HepG2 (cell line): ENCODE results near the gene SSX2IP. TPM values are rescaled to one million over a fixed set of nuclear protein-coding genes. Genes with fewer than 3 reads are reported as not detected.
A peak's percentile ranks its signal among the peaks of the same experiment; 100 is the strongest.

Experiments used
- BCL6 ChIP-seq: IDR thresholded peaks from 2 replicates; pipeline ENCODE4 v1.6.1; 2016; ENCODE audit warnings: missing genetic modification reagents, missing compliant biosample characterization
- FOXJ3 ChIP-seq: sonication (generic); formaldehyde crosslinking; IDR thresholded peaks from 2 replicates; pipeline ENCODE4 v1.4.0; 2020; ENCODE audit warnings: missing genetic modification reagents, mild to moderate bottlenecking, borderline replicate concordance
- GMEB2 ChIP-seq: IDR thresholded peaks from 2 replicates; pipeline ENCODE4 v1.6.1; 2016; ENCODE audit warnings: missing biosample characterization, missing genetic modification reagents, low read depth
- HHEX ChIP-seq: IDR thresholded peaks from 2 replicates; pipeline ENCODE4 v1.6.1; 2016; ENCODE audit warnings: control low read depth
- HNRNPK ChIP-seq: fragments of 200-400 bp; formaldehyde crosslinking; IDR thresholded peaks from 2 replicates; pipeline ENCODE4 v1.6.1; 2018; ENCODE audit warnings: low read length, low read depth, moderate library complexity, mild to moderate bottlenecking; ENCODE audit not compliant: poor library complexity, severe bottlenecking
- HOXD1 ChIP-seq: sonication (generic); formaldehyde crosslinking; IDR thresholded peaks from 2 replicates; pipeline ENCODE4 v1.5.0; 2020; ENCODE audit warnings: missing genetic modification reagents
- MZF1 ChIP-seq: sonication (generic); formaldehyde crosslinking; IDR thresholded peaks from 2 replicates; pipeline ENCODE4 v1.8.1; 2023; ENCODE audit warnings: mild to moderate bottlenecking, missing genetic modification reagents, borderline replicate concordance
- TAF1 ChIP-seq: sonication (generic); formaldehyde crosslinking; IDR thresholded peaks from 2 replicates; pipeline ENCODE4 v1.4.0; 2020; ENCODE audit warnings: missing genetic modification reagents
- TOPORS ChIP-seq: sonication (generic); formaldehyde crosslinking; IDR thresholded peaks from 2 replicates; pipeline ENCODE4 v1.8.0; 2023; ENCODE audit warnings: mild to moderate bottlenecking, missing genetic modification reagents
- ZNF337 ChIP-seq: sonication (generic); formaldehyde crosslinking; IDR thresholded peaks from 2 replicates; pipeline ENCODE4 v1.5.1; 2020; ENCODE audit warnings: missing genetic modification reagents, low read depth, mild to moderate bottlenecking, borderline replicate concordance
- ZNF407 ChIP-seq: sonication (generic); formaldehyde crosslinking; IDR thresholded peaks from one replicate; pipeline ENCODE4 v1.5.1; 2020; ENCODE audit warnings: mild to moderate bottlenecking, missing genetic modification reagents; ENCODE audit errors: not compliant biosample characterization
- ZNF512 ChIP-seq: sonication (generic); formaldehyde crosslinking; IDR thresholded peaks from 2 replicates; pipeline ENCODE4 v1.4.0; 2020; ENCODE audit warnings: mild to moderate bottlenecking, missing genetic modification reagents
- ZNF547 ChIP-seq: sonication (generic); formaldehyde crosslinking; IDR thresholded peaks from 2 replicates; pipeline ENCODE4 v1.5.1; 2020; ENCODE audit warnings: mild to moderate bottlenecking, missing genetic modification reagents
- polyA plus RNA-seq, 8 experiments: library from polyadenylated mRNA; depleted of rRNA in 3 of 8; stranded (reverse) in 7 of 8; unstranded in 1 of 8; fragments of >200 nt; fragmentation: Illumina TruSeq in 4 of 8; extraction: Trizol in 4 of 8; gene quantifications; 2 replicates each; pipeline versions ENCODE4 v1.2.1 to v1.2.3, GENCODE V29; 2011 to 2016; ENCODE audit warnings: low read depth in 4 of 8, missing spikeins in 1 of 8, mixed read lengths in 1 of 8; ENCODE audit not compliant: insufficient read depth in 1 of 8
- total RNA-seq, 5 experiments: library from RNA; depleted of rRNA; stranded (reverse); fragments of >200 nt; fragmentation: Illumina TruSeq; extraction: Trizol; gene quantifications; 2 replicates each; pipeline ENCODE4 v1.2.3, GENCODE V29; 2016; ENCODE audit warnings: low read depth in 1 of 5
- TF ChIP-seq, protein P1 (sequence below): sonication (generic); formaldehyde crosslinking; IDR thresholded peaks from 2 replicates; pipeline ENCODE4 v1.4.0; 2020; ENCODE audit warnings: missing genetic modification reagents, borderline replicate concordance
- TF ChIP-seq, protein P2 (sequence below): sonication (generic); formaldehyde crosslinking; conservative IDR thresholded peaks from 2 replicates; pipeline ENCODE4 v1.4.0; 2020; ENCODE audit warnings: missing genetic modification reagents

The SSX2IP gene
- total and polyA plus RNA-seq, 2 of the 13 experiments (the other 11 are each of a cell fraction or from before 2014, with no cell fraction given), result 2.7 to 23.7 TPM

DNA sequence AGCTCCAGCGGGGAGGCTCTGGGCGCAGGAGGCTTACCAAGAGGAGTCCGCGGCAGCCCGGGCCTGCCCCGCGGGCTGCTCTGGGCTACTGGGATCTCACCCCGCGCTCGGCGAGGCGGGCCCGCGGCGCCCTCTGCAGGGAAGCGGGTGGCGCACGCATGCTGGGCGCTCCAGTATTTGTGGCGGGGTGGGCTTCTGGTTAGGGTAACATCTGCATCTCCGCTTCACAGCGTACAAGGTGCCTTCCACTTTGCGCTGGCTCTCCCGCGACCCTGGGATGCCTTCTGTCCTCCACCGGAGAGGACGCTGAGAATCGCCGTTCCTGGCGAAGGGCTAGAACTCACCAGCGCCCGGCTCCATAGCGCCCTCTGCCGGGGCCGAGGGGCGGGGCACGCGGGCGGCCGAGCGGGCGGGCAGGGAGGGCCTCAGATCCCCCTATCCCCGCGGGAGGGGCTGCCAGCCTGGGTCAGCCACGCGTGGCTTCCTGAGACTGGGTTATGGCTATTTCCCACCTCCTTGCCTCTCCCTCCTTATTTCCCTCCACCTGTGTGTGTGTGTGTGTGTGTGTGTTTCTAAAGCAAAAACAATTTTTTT, 69.4 kb downstream of the SSX2IP start (continued):
- no peak for TF ChIP-seq ZNF407
- no peak for TF ChIP-seq TAF1 (CRISPR knock-in tag)
- TF ChIP-seq, protein P1, sequence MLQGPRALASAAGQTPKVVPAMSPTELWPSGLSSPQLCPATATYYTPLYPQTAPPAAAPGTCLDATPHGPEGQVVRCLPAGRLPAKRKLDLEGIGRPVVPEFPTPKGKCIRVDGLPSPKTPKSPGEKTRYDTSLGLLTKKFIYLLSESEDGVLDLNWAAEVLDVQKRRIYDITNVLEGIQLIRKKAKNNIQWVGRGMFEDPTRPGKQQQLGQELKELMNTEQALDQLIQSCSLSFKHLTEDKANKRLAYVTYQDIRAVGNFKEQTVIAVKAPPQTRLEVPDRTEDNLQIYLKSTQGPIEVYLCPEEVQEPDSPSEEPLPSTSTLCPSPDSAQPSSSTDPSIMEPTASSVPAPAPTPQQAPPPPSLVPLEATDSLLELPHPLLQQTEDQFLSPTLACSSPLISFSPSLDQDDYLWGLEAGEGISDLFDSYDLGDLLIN, result no peak
- TF ChIP-seq, protein P2, sequence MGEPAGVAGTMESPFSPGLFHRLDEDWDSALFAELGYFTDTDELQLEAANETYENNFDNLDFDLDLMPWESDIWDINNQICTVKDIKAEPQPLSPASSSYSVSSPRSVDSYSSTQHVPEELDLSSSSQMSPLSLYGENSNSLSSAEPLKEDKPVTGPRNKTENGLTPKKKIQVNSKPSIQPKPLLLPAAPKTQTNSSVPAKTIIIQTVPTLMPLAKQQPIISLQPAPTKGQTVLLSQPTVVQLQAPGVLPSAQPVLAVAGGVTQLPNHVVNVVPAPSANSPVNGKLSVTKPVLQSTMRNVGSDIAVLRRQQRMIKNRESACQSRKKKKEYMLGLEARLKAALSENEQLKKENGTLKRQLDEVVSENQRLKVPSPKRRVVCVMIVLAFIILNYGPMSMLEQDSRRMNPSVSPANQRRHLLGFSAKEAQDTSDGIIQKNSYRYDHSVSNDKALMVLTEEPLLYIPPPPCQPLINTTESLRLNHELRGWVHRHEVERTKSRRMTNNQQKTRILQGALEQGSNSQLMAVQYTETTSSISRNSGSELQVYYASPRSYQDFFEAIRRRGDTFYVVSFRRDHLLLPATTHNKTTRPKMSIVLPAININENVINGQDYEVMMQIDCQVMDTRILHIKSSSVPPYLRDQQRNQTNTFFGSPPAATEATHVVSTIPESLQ (CRISPR knock-in tag), result no peak
- TF ChIP-seq HNRNPK, result peak; percentile 25
- TF ChIP-seq MZF1, result no peak
- TF ChIP-seq GMEB2 (CRISPR knock-in tag), result no peak
- no peak for TF ChIP-seq HHEX (CRISPR knock-in tag)
- no peak; the same call in 1 of the 2 replicates for TF ChIP-seq BCL6 (CRISPR knock-in tag)
- no peak for TF ChIP-seq ZNF547 (CRISPR knock-in tag)
- TF ChIP-seq FOXJ3 (CRISPR knock-in tag), result no peak
- no peak for TF ChIP-seq ZNF512 (CRISPR knock-in tag)
- no peak for TF ChIP-seq ZNF337 (CRISPR knock-in tag)
- TF ChIP-seq HOXD1 (CRISPR knock-in tag), result no peak
- no peak for TF ChIP-seq TOPORS (CRISPR knock-in tag)
